Cardiac septum (tissue), 1 donor: Measurements from ENCODE around the gene ALDH5A1. TPM values are rescaled to one million over a fixed set of nuclear protein-coding genes. Genes with fewer than 3 reads are reported as not detected.

Source experiments
- DNase-seq: peaks from one replicate; pipeline ENCODE4 v3.0.0-alpha.2; 2020; ENCODE audit warnings: low spot score
- intact Hi-C: fragments of 100-400 bp; cut with DNase I; formaldehyde crosslinking; loops from one replicate; pipeline ENCODE4 v1.14.0; 2022
- total RNA-seq: library from RNA; stranded (reverse); fragmentation: NEBNext Ultra II Directional; extraction: Animal tissue kit (Norgen Biotek cat#: 25700); gene quantifications from one replicate; pipeline ENCODE4 v1.2.1, GENCODE V29; 2021
- donor health status: DM: no; HTN: no; CAD: no.

The ALDH5A1 gene
- total RNA-seq, 1 donor from 2014 or later: 17.4 TPM

- no peak for DNase-seq
- intact Hi-C loops: no loop called here
These were observed 59.7 kb downstream of the ALDH5A1 start for GRCh38 chr6:24554474-24554873.

- intact Hi-C loops: no loop called here
- no peak for DNase-seq
These were observed 63.7 kb downstream of the ALDH5A1 start for GRCh38 chr6:24558516-24558915.

- intact Hi-C loops: no loop called here
- no peak for DNase-seq
These were observed 69.3 kb downstream of the ALDH5A1 start for GRCh38 chr6:24564081-24564480.

GRCh38 chr6:24565196-24565595 lies 70.4 kb downstream of the ALDH5A1 start:
- intact Hi-C loops: no loop called here
- no peak for DNase-seq

- no peak for DNase-seq
- intact Hi-C loops: no loop called here
These were observed 71.4 kb downstream of the ALDH5A1 start for GRCh38 chr6:24566020-24566767.

- DNase-seq: no peak
- intact Hi-C loops: no loop called here
These were observed 73.9 kb downstream of the ALDH5A1 start for GRCh38 chr6:24568683-24569082.

GRCh38 chr6:24569811-24570210 lies 75.0 kb downstream of the ALDH5A1 start:
- intact Hi-C loops: no loop called here

GRCh38 chr6:24571361-24571760 lies 76.6 kb downstream of the ALDH5A1 start:
- no peak for DNase-seq
- intact Hi-C loops: no loop called here

More at GRCh38 chr6:24569811-24570210, 75.0 kb downstream of the ALDH5A1 start:
- no peak for DNase-seq

- intact Hi-C loops: no loop called here
- DNase-seq: no peak
These were observed 80.0 kb downstream of the ALDH5A1 start for GRCh38 chr6:24574809-24575208.

GRCh38 chr6:24576447-24576846 lies 81.7 kb downstream of the ALDH5A1 start:
- DNase-seq: no peak
- intact Hi-C loops: no loop called here

GRCh38 chr6:24581084-24581669 lies 86.4 kb downstream of the ALDH5A1 start:
- intact Hi-C loops: loop anchor here (5.0 to 10.0 kb wide), 2 partner anchors 186 to 494 kb away; no protein-coding TSS in a partner anchor
- DNase-seq: no peak

GRCh38 chr6:24583463-24584381 lies 89.0 kb downstream of the ALDH5A1 start:
- peak; percentile 82 for DNase-seq
- intact Hi-C loops: loop anchor here (1.0 to 10.0 kb wide), 3 partner anchors 111 to 491 kb away; no protein-coding TSS in a partner anchor

GRCh38 chr6:24584382-24584720 lies 89.6 kb downstream of the ALDH5A1 start:
- intact Hi-C loops: loop anchor here (5.0 to 10.0 kb wide), 2 partner anchors 183 to 490 kb away; no protein-coding TSS in a partner anchor
- no peak for DNase-seq

Other genes starting within 250 kb of the ALDH5A1 start
- 0.08 TPM for gene DCDC2, start 136.9 kb upstream of the ALDH5A1 start, total RNA-seq
- gene MRS2, start 92.0 kb upstream of the ALDH5A1 start, total RNA-seq: 38.7 TPM
- gene GPLD1, start 5.4 kb upstream of the ALDH5A1 start, total RNA-seq: 0.81 TPM
- gene KIAA0319, start 151.2 kb downstream of the ALDH5A1 start, total RNA-seq: 0.05 TPM
- gene TDP2, start 171.9 kb downstream of the ALDH5A1 start, total RNA-seq: 24.1 TPM
- 40.5 TPM for gene ACOT13, start 172.1 kb downstream of the ALDH5A1 start, total RNA-seq
- 48.2 TPM for gene C6orf62, start 224.2 kb downstream of the ALDH5A1 start, total RNA-seq